ENCODE data around the gene FOXO6.

The FOXO6 gene

GRCh38 chr1:41382480-41383090 is 21.4 kb downstream of the FOXO6 start:
- DNase-seq (ENCODE audit: low read depth in 1 of 2, low spot score in 1 of 2): no peak

GRCh38 chr1:41383094-41383852 is 22.0 kb downstream of the FOXO6 start:
- peak in 1 of 2 donors; percentile 32 for DNase-seq (ENCODE audit: low read depth in 1 of 2, low spot score in 1 of 2)

GRCh38 chr1:41384579-41384978 is 23.3 kb downstream of the FOXO6 start:
- DNase-seq (ENCODE audit: low read depth in 1 of 2, low spot score in 1 of 2): no peak

- DNase-seq (ENCODE audit: low read depth in 1 of 2, low spot score in 1 of 2): no peak
Measured at GRCh38 chr1:41385398-41386195, 24.4 kb downstream of the FOXO6 start.

- no peak for DNase-seq (ENCODE audit: low read depth in 1 of 2, low spot score in 1 of 2)
Measured at GRCh38 chr1:41386196-41386663, 25.0 kb downstream of the FOXO6 start.

- DNase-seq (ENCODE audit: low read depth in 1 of 2, low spot score in 1 of 2): no peak
Measured at GRCh38 chr1:41387667-41388091, 26.4 kb downstream of the FOXO6 start.

- DNase-seq (ENCODE audit: low read depth in 1 of 2, low spot score in 1 of 2): no peak
Measured at GRCh38 chr1:41388510-41388909, 27.3 kb downstream of the FOXO6 start.

- DNase-seq (ENCODE audit: low read depth in 1 of 2, low spot score in 1 of 2): no peak
Measured at GRCh38 chr1:41389009-41389408, 27.8 kb downstream of the FOXO6 start.

GRCh38 chr1:41390166-41390565 is 28.9 kb downstream of the FOXO6 start:
- DNase-seq (ENCODE audit: low read depth in 1 of 2, low spot score in 1 of 2): no peak

- DNase-seq (ENCODE audit: low read depth in 1 of 2, low spot score in 1 of 2): no peak
Measured at GRCh38 chr1:41390573-41390972, 29.3 kb downstream of the FOXO6 start.

- no peak for DNase-seq (ENCODE audit: low read depth in 1 of 2, low spot score in 1 of 2)
Measured at GRCh38 chr1:41391834-41392527, 30.7 kb downstream of the FOXO6 start.

- no peak for DNase-seq (ENCODE audit: low read depth in 1 of 2, low spot score in 1 of 2)
Measured at GRCh38 chr1:41392528-41392924, 31.3 kb downstream of the FOXO6 start.

GRCh38 chr1:41393716-41394368 is 32.6 kb downstream of the FOXO6 start:
- DNase-seq (ENCODE audit: low read depth in 1 of 2, low spot score in 1 of 2): no peak

GRCh38 chr1:41394369-41394744 is 33.1 kb downstream of the FOXO6 start:
- no peak for DNase-seq (ENCODE audit: low read depth in 1 of 2, low spot score in 1 of 2)

- no peak for DNase-seq (ENCODE audit: low read depth in 1 of 2, low spot score in 1 of 2)
Measured at GRCh38 chr1:41394959-41395956, 34.0 kb downstream of the FOXO6 start.

GRCh38 chr1:41396084-41396483 is 34.9 kb downstream of the FOXO6 start:
- no peak for DNase-seq (ENCODE audit: low read depth in 1 of 2, low spot score in 1 of 2)

GRCh38 chr1:41397020-41397419 is 35.8 kb downstream of the FOXO6 start:
- DNase-seq (ENCODE audit: low read depth in 1 of 2, low spot score in 1 of 2): no peak

- no peak for DNase-seq (ENCODE audit: low read depth in 1 of 2, low spot score in 1 of 2)
Measured at GRCh38 chr1:41397753-41398330, 36.6 kb downstream of the FOXO6 start.

GRCh38 chr1:41399145-41399795 is 38.0 kb downstream of the FOXO6 start:
- DNase-seq (ENCODE audit: low read depth in 1 of 2, low spot score in 1 of 2): no peak
